ENCODE results near the gene GBF1. TPM values are rescaled to one million over a fixed set of nuclear protein-coding genes. Genes with fewer than 3 reads are reported as not detected.

The GBF1 gene
- total RNA-seq, 1 donor from 2014 or later: 36.7 TPM

DNA sequence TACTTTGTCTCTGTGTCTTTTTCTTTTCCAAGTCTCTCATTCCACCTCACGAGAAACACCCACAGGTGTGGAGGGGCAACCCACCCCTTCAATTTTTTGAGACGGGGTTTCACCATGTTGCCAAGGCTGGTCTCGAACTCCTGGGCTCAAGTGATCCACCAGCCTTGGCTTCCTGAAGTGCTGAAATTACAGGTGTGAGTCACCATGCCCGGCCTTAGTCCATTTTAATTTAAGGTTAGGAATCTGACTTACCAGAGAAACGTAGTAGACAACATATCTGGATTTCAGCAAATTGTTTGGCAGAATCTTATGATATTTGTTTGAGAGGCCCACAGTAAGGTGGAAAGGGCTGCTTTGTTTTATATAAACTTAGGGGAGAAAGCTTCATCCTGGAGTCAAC is 147.0 kb downstream of the GBF1 start:
- DNase-seq (ENCODE audit: low read depth): no peak
- TF ChIP-seq, protein P1, sequence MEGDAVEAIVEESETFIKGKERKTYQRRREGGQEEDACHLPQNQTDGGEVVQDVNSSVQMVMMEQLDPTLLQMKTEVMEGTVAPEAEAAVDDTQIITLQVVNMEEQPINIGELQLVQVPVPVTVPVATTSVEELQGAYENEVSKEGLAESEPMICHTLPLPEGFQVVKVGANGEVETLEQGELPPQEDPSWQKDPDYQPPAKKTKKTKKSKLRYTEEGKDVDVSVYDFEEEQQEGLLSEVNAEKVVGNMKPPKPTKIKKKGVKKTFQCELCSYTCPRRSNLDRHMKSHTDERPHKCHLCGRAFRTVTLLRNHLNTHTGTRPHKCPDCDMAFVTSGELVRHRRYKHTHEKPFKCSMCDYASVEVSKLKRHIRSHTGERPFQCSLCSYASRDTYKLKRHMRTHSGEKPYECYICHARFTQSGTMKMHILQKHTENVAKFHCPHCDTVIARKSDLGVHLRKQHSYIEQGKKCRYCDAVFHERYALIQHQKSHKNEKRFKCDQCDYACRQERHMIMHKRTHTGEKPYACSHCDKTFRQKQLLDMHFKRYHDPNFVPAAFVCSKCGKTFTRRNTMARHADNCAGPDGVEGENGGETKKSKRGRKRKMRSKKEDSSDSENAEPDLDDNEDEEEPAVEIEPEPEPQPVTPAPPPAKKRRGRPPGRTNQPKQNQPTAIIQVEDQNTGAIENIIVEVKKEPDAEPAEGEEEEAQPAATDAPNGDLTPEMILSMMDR (IDR thresholded peaks at IDR 0.05; ENCODE audit: insufficient read depth, low read length, poor library complexity, severe bottlenecking): no peak
- Histone ChIP-seq H3K4me3 (ENCODE audit: low read depth, low read length) (no peak overlapping the region), H3K27me3 (ENCODE audit: control insufficient read depth, insufficient read depth, low read length) (no peaks in the 10 kb centered on the region), H3K36me3 (ENCODE audit: control insufficient read depth, insufficient read depth, low read length) (no peaks in the 10 kb centered on the region)

DNA sequence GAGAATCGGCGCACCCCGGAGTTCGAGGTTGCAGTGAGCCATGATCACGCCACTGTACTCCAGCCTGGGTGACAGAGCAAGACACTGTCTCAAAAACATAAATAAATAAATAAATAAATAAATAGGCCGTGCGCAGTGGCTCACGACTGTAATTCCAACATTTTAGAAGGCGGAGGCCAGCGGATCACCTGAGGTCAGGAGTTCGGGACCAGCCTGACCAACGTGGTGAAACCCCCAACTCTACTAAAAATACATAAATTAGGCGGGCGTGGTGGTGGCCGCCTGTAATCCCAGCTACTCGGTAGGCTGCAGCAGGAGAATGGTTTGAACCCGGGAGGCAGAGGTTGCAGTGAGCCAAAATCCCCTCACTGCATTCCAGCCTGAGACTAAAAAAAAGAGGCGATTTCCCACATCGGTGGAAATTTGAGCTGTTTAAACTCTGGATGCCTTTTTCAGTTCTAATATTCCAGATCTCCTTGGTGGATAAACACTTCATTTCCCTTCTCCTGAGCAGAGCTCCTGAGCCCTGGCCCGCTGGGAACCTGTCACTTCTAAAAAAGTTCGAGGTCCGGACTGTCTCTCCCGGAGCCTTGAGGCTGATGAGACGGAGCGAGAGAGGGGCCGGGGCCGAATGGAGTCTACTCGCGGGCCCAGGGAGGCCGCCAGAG is 148.2 kb downstream of the GBF1 start:
- Histone ChIP-seq H3K27me3 (ENCODE audit: control insufficient read depth, insufficient read depth, low read length) (no peaks in the 10 kb centered on the region), H3K36me3 (ENCODE audit: control insufficient read depth, insufficient read depth, low read length) (no peaks in the 10 kb centered on the region), H3K4me3 (ENCODE audit: low read depth, low read length) (peak overlapping the region; percentile 57)
- no peak for DNase-seq (ENCODE audit: low read depth)
- TF ChIP-seq, protein P1 (IDR thresholded peaks at IDR 0.05; ENCODE audit: insufficient read depth, low read length, poor library complexity, severe bottlenecking): no peak

DNA sequence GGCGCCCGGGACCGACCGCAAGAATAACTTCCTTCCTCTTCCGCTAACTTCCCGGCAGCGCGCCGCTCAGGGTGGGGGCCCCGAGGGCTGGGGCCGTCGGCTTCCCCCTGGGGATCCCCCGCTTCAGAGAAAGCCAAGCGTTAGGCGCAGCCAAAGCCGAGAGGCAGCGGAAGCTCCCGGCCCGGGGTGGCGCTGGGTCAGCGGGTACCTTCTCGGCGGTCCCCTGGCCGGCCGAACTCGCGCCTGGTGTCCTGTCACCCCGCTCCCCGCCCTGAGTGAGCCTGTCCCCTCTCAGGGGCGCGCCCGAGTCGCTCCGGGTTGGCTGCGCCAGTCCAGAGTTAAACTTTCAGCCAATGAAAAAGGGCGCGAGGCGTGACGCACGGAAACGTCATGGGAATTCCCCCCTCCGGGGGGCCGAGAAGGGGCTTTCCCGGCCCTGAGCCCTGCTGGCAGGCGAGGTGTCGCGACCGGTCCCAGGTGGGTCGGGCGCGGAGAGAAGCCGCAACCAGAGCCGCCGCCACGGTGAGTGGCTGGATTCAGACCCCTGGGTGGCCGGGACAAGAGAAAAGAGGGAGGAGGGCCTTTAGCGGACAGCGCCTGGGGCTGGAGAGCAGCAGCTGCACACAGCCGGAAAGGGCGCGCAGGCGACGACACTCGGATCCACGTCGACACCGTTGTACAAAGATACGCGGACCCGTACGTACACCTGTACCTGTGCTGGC is 148.9 kb downstream of the GBF1 start:
- no peaks in the 10 kb centered on the region for H3K36me3 ChIP-seq (ENCODE audit: control insufficient read depth, insufficient read depth, low read length)
- DNase-seq (ENCODE audit: low read depth): no peak
- H3K4me3 ChIP-seq (ENCODE audit: low read depth, low read length): peak overlapping the region; percentile 57
- TF ChIP-seq, protein P1 (IDR thresholded peaks at IDR 0.05; ENCODE audit: insufficient read depth, low read length, poor library complexity, severe bottlenecking): peak; percentile 95
- H3K27me3 ChIP-seq (ENCODE audit: control insufficient read depth, insufficient read depth, low read length): no peaks in the 10 kb centered on the region

DNA sequence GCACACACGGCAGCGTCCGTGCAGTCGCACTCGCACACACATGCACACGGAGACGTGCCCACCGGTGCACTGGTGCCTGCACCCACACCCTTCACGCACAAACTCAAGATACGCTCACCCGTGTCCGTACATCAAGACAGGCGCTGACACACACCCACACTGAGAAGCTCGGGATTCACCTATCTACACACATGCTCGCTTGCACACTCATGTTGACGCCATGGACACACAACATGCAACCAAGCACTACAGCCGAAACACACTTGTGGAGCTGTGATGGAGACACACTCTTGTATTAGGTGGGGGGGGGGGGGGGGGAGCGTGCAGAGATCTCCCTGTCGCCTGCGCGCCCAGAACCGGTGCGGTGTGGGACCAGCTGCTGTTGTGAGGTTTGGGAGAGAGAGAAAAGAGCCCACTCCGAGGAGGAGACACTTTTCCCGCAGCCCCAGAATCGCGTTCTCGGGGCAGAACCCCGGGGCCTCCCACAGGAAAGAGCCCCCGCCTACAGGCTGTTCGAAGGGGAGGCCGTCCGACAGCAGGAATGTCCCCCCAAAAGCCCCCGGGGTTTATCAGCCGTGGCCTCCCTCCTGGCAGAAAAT is 149.6 kb downstream of the GBF1 start:
- peaks cover 1% of the 10 kb centered on the region for H3K36me3 ChIP-seq (ENCODE audit: control insufficient read depth, insufficient read depth, low read length)
- H3K27me3 ChIP-seq (ENCODE audit: control insufficient read depth, insufficient read depth, low read length): no peaks in the 10 kb centered on the region
- no peak for DNase-seq (ENCODE audit: low read depth)
- TF ChIP-seq, protein P1 (IDR thresholded peaks at IDR 0.05; ENCODE audit: insufficient read depth, low read length, poor library complexity, severe bottlenecking): no peak
- H3K4me3 ChIP-seq (ENCODE audit: low read depth, low read length): peak overlapping the region; percentile 57

DNA sequence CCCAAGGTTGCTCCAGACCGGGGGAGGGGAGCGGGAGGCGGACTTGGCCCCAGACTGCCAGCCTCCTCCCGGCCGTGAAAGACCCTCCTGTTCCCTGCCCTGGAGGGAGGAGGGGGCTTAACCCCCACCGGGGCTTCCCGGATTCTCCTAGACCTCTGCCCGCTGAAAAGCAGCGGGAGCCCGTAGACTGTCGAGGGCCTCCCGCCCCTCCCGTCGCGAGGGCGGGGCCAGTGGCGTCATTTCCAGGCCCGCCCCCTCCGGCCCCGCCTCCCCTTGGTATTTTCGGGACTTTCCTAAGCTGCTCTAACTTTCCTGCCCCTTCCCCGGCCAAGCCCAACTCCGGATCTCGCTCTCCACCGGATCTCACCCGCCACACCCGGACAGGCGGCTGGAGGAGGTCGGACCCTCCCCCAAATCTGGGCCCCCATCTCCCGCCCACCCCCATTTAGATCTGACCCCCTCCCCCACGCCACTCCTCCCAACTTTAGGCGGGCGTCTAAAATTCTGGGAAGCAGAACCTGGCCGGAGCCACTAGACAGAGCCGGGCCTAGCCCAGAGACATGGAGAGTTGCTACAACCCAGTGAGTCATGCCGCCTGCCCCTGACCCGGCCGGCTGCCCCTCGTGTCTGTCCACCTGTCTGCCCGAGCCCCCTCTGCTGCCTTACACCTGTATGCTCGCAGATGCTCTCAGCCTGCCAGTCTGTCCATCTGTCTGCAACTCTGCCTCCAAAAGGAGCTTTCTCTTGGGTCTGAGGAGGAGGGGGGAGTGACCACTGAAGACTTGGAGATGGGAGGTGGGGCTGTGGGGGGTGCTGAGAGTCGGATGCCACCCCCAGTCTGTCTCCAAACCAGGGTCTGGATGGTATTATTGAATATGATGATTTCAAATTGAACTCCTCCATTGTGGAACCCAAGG is 150.3 kb downstream of the GBF1 start, which contains the start of gene NFKB2:
Gene NFKB2 (plus strand): TSS at position 306 of the 917 bp plus-strand sequence. CDS start 255 bp downstream, at position 561.
- Histone ChIP-seq H3K27me3 (ENCODE audit: control insufficient read depth, insufficient read depth, low read length) (no peaks in the 10 kb centered on the region), H3K4me3 (ENCODE audit: low read depth, low read length) (peak within 1 kb of the TSS; percentile 57), H3K36me3 (ENCODE audit: control insufficient read depth, insufficient read depth, low read length) (peaks cover 1% of the 10 kb centered on the region)
- DNase-seq (ENCODE audit: low read depth): no peak
- TF ChIP-seq, protein P1 (IDR thresholded peaks at IDR 0.05; ENCODE audit: insufficient read depth, low read length, poor library complexity, severe bottlenecking): no peak

Measured in kidney epithelial cell (primary cell).